Spleen (tissue), 7 donors: Measurements from ENCODE around the gene MIEF1.

Experiments used
- POLR2A ChIP-seq, 3 donors: fragments of 450-650 bp; IDR thresholded peaks; one replicate each; pipeline ENCODE4 v1.5.1; 2017; ENCODE audit warnings: antibody characterized with exemption in 3 of 3, mild to moderate bottlenecking in 1 of 3
- POLR2AphosphoS5 ChIP-seq, 3 donors: sonication (generic); formaldehyde crosslinking; IDR thresholded peaks; one replicate each; pipeline ENCODE4 v1.5.1; 2017; ENCODE audit warnings: antibody characterized with exemption in 3 of 3
- TF ChIP-seq, protein P1 (sequence below), 11 experiments: fragments of 200-600 bp in 7 of 11; fragments of 450-650 bp in 4 of 11; sonication (generic) in 4 of 11; IDR thresholded peaks in 8 of 11; conservative IDR thresholded peaks in 3 of 11; 1 replicate in 7 of 11; 2 replicates in 4 of 11; pipeline versions ENCODE4 v1.4.0 to v1.8.0; 2016 to 2021; ENCODE audit warnings: antibody characterized with exemption in 11 of 11, inconsistent platforms in 4 of 11, mild to moderate bottlenecking in 1 of 11
- donor health status: DM: no; HTN: no; CAD: no; lungs with moderate emphysema.
- donor health status: DM: no; HTN: no; CAD: no.
- donor health status: DM: no; HTN: no; CAD: no.

DNA sequence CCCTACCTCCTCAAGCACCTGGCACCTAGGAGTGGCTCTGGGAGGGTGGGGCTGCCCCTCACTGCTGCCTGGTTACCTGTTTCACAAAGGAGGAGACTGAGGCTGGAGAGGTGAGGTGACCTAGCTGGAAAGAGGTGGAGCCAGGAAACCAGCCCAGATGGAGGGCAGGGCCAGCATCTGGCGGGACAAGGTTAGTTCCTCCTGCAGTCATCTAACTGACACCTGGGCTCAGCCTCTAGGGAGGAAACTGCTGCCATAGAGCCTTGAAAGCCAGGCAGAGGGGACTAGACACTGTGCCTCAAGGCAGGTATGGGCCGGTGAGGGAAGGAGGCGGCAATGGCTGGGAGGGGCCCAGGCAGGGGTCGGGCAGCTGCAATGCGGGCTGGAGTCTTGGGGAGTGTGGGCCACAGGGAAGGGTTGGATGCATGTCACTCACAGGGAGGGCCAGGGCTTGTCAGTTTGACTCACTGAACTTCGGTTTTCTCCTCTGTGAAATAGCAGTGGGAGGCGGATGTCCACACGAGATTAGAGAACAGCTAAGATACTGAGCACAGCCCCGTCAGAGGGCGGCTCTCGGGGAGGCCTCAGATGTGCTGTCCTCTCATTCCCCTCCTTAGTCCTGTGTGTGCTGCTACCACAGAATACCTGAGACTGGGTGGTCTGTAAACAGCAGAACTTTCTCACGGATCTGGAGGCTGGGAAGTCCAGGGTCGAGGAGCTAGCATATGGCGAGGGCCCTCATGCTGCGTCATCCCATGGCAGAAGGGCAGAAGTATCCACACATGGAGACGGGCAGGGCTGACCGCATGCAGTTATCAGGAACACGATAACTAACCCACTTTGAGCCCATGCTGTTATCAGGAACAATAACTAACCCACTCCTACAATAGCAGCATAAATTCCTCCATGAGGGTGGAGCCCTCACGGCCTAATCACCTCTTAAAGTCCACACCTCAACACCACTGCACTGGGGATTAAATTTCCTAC is 29.2 kb upstream of the MIEF1 start:
- TF ChIP-seq, protein P1, sequence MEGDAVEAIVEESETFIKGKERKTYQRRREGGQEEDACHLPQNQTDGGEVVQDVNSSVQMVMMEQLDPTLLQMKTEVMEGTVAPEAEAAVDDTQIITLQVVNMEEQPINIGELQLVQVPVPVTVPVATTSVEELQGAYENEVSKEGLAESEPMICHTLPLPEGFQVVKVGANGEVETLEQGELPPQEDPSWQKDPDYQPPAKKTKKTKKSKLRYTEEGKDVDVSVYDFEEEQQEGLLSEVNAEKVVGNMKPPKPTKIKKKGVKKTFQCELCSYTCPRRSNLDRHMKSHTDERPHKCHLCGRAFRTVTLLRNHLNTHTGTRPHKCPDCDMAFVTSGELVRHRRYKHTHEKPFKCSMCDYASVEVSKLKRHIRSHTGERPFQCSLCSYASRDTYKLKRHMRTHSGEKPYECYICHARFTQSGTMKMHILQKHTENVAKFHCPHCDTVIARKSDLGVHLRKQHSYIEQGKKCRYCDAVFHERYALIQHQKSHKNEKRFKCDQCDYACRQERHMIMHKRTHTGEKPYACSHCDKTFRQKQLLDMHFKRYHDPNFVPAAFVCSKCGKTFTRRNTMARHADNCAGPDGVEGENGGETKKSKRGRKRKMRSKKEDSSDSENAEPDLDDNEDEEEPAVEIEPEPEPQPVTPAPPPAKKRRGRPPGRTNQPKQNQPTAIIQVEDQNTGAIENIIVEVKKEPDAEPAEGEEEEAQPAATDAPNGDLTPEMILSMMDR (IDR thresholded peaks at IDR 0.05 in 8 of 11, conservative IDR thresholded peaks at IDR 0.05 in 3 of 11): no peak
- TF ChIP-seq POLR2AphosphoS5 (IDR thresholded peaks at IDR 0.05): peak; percentile 16 to 52 (median 17)
- no peak for TF ChIP-seq POLR2A (IDR thresholded peaks at IDR 0.05)
